Measurements from ENCODE around the gene DBR1.

Gene DBR1

DNA sequence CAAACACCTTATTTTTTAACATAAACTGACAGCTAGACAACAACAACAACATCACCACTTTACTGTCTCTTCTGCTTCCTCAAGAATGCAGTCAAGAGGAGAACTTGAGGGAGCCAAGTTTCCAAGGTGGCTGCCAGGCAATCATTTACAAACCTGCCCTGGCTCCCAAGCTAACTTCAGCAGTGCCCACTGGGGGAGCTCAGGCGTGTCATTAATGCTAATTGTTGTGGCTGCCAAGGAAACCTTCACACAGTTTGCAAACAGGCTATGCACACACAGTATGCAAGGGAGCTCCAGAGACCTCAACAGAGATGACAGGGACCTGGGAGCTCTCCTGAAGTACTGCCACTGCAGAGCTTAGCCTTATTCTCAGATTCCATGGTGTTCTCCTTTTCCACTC lies 61.4 kb downstream of the DBR1 start:
- Histone ChIP-seq H3K27ac (no peak overlapping the region), H3K4me1 (ENCODE audit: control insufficient read depth in 1 of 2, insufficient read depth in 1 of 2, low read depth in 1 of 2, low read length in 1 of 2) (peaks cover 29 to 30% of the 10 kb centered on the region in 2 experiments), H3K9me3 (no peaks in the 10 kb centered on the region), H3K4me3 (ENCODE audit: low read depth in 1 of 2, low read length in 1 of 2) (no peak overlapping the region), H3K36me3 (no peaks in the 10 kb centered on the region), H3K27me3 (no peaks in the 10 kb centered on the region)
- TF ChIP-seq, protein P1, sequence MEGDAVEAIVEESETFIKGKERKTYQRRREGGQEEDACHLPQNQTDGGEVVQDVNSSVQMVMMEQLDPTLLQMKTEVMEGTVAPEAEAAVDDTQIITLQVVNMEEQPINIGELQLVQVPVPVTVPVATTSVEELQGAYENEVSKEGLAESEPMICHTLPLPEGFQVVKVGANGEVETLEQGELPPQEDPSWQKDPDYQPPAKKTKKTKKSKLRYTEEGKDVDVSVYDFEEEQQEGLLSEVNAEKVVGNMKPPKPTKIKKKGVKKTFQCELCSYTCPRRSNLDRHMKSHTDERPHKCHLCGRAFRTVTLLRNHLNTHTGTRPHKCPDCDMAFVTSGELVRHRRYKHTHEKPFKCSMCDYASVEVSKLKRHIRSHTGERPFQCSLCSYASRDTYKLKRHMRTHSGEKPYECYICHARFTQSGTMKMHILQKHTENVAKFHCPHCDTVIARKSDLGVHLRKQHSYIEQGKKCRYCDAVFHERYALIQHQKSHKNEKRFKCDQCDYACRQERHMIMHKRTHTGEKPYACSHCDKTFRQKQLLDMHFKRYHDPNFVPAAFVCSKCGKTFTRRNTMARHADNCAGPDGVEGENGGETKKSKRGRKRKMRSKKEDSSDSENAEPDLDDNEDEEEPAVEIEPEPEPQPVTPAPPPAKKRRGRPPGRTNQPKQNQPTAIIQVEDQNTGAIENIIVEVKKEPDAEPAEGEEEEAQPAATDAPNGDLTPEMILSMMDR (IDR thresholded peaks at IDR 0.05): no peak

DNA sequence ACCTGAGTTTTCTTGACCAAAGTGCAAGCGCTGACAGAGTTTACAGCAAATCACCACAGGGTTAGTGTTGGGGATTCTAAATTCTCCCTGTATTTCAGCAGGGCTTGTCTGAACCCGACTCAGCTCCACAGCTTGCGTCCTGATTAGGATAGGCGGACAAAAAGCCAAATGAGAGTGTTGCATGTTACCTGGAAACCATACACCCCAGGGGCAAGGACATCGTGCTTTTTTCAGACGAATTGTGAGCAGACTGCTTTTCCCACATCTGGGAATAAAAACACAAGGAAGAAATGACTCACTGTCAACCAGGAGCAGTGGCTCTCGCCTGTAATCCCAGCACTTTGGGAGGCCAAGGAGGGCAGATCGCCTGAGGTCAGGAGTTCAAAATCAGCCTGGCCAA lies 62.4 kb downstream of the DBR1 start:
- TF ChIP-seq, protein P1 (IDR thresholded peaks at IDR 0.05): no peak
- Histone ChIP-seq H3K27ac (no peak overlapping the region), H3K4me1 (ENCODE audit: control insufficient read depth in 1 of 2, insufficient read depth in 1 of 2, low read depth in 1 of 2, low read length in 1 of 2) (peaks cover 29 to 30% of the 10 kb centered on the region in 2 experiments), H3K27me3 (no peaks in the 10 kb centered on the region), H3K4me3 (ENCODE audit: low read depth in 1 of 2, low read length in 1 of 2) (no peak overlapping the region), H3K9me3 (no peaks in the 10 kb centered on the region), H3K36me3 (no peaks in the 10 kb centered on the region)
